Upper lobe of right lung (tissue), 1 donor: Measurements from ENCODE around the gene PDE4B. TPM values are rescaled to one million over a fixed set of nuclear protein-coding genes. Genes with fewer than 3 reads are reported as not detected.
A peak's percentile ranks its signal among the peaks of the same experiment; 100 is the strongest.

Experiments
- ATAC-seq: fragments of 200-7000 bp; cut with Tn5 transposase; one replicate; pipeline ENCODE4 v1.9.1; 2020; ENCODE audit warnings: mild to moderate bottlenecking, moderate library complexity
- DNase-seq: peaks from one replicate; pipeline ENCODE4 v3.0.0-alpha.2; 2020
- H3K27ac ChIP-seq: fragments of 200-600 bp; one replicate; pipeline ENCODE4 v1.8.0; 2022
- H3K27me3 ChIP-seq: fragments of 200-600 bp; one replicate; pipeline ENCODE4 v1.8.0; 2022; ENCODE audit warnings: mild to moderate bottlenecking
- H3K36me3 ChIP-seq: fragments of 200-600 bp; one replicate; pipeline ENCODE4 v1.8.0; 2022
- H3K4me1 ChIP-seq: fragments of 200-600 bp; one replicate; pipeline ENCODE4 v1.8.0; 2022
- H3K4me3 ChIP-seq: fragments of 200-600 bp; one replicate; pipeline ENCODE4 v1.8.0; 2022; ENCODE audit warnings: mild to moderate bottlenecking
- H3K9me3 ChIP-seq: fragments of 200-600 bp; one replicate; pipeline ENCODE4 v1.8.0; 2022
- intact Hi-C: fragments of 100-400 bp; cut with DNase I; formaldehyde crosslinking; loops from one replicate; pipeline ENCODE4 v1.11.0; 2022
- total RNA-seq: library from RNA; stranded (reverse); fragmentation: NEBNext Ultra II Directional; extraction: Animal tissue kit (Norgen Biotek cat#: 25700); gene quantifications from one replicate; pipeline ENCODE4 v1.2.1, GENCODE V29; 2021
- TF ChIP-seq, protein P1 (sequence below): fragments of 200-600 bp; IDR thresholded peaks from one replicate; pipeline ENCODE4 v1.8.0; 2022; ENCODE audit warnings: antibody characterized with exemption
- donor health status: DM: no; HTN: yes; CAD: no; lungs with severe emphysema.

The PDE4B gene
- total RNA-seq, 1 donor from 2014 or later = 14.3 TPM

DNA sequence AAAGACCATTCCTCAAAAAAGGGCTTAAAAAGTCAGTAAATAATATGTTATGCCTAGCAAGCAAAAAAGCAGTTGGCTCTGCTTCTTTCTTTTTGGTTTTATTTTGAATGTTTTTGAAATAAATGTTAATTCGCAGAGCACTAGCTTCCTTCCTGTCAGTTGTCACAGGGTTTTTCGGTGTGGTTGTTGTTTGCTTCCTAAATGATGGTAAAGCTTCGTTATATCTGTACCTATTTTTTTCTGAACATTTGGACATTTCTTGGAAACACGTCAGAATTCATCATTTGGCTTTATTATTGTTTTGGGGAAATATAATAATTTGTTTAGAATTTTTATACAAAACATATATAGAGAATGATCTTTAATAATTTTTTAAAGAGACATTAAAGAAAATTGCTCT is 389.3 kb downstream of the PDE4B start:
- no peaks in the 10 kb centered on the region for H3K4me1 ChIP-seq
- H3K27ac ChIP-seq = no peak overlapping the region
- no peaks in the 10 kb centered on the region for H3K27me3 ChIP-seq
- no peak overlapping the region for H3K4me3 ChIP-seq
- no peaks in the 10 kb centered on the region for H3K36me3 ChIP-seq
- TF ChIP-seq, protein P1, sequence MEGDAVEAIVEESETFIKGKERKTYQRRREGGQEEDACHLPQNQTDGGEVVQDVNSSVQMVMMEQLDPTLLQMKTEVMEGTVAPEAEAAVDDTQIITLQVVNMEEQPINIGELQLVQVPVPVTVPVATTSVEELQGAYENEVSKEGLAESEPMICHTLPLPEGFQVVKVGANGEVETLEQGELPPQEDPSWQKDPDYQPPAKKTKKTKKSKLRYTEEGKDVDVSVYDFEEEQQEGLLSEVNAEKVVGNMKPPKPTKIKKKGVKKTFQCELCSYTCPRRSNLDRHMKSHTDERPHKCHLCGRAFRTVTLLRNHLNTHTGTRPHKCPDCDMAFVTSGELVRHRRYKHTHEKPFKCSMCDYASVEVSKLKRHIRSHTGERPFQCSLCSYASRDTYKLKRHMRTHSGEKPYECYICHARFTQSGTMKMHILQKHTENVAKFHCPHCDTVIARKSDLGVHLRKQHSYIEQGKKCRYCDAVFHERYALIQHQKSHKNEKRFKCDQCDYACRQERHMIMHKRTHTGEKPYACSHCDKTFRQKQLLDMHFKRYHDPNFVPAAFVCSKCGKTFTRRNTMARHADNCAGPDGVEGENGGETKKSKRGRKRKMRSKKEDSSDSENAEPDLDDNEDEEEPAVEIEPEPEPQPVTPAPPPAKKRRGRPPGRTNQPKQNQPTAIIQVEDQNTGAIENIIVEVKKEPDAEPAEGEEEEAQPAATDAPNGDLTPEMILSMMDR = no peak
- no peaks in the 10 kb centered on the region for H3K9me3 ChIP-seq
- intact Hi-C loops = no loop called here
- no peak for DNase-seq
- ATAC-seq = no peak

DNA sequence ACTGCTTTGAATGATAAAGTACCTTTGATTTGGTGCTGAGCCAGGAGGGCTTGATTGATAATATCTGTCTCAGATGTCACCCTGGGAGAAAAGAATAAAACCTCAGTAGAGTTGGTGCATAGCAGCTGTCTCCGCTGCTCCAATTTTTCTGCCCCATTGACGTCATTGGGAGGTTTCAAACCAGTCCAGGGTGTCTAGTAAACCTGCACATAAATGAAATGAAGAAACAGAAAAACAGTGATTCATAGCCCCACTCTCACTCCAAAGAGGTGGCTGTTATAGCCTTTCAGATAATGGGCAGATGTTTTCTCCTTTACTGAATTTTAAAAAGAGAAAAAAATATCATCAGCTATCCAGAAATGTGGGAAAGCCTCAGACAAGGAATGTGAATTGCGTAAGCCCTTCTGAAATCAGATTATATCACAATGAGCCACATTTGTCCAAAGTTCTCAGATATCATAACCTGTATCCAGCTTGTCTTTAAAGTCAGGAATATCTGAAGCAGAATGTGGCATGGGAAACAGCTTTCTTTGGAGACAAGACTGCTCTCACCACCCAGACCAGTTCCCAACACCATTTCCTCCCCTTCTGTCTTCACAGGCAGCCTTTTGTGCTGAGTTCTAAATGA is 390.0 kb downstream of the PDE4B start:
- Histone ChIP-seq H3K27me3 (no peaks in the 10 kb centered on the region), H3K36me3 (no peaks in the 10 kb centered on the region), H3K9me3 (no peaks in the 10 kb centered on the region), H3K27ac (no peak overlapping the region), H3K4me3 (no peak overlapping the region), H3K4me1 (no peaks in the 10 kb centered on the region)
- DNase-seq = no peak
- intact Hi-C loops = no loop called here
- TF ChIP-seq, protein P1 = no peak
- ATAC-seq = no peak

DNA sequence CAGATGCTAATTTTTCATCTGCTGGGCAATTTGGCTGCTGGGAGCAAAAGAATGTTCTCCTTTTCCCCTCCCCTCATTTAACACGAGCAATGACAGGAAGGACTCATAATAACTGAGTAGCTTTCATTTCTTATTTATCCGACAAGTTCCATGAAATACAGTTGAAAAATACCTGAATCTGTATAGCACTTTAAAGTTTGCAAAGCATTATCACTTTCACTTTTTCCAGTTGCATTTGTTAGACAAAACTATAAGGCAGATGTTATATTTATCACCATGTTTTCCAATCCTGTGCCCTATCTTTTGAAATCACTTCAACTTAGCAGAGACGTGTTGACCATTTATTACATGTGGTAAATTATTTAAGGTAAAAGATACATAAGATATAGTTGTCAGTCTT is 390.7 kb downstream of the PDE4B start:
- no peak overlapping the region for H3K4me3 ChIP-seq
- intact Hi-C loops = no loop called here
- H3K36me3 ChIP-seq = no peaks in the 10 kb centered on the region
- no peaks in the 10 kb centered on the region for H3K4me1 ChIP-seq
- H3K27ac ChIP-seq = no peak overlapping the region
- TF ChIP-seq, protein P1 = no peak
- H3K27me3 ChIP-seq = no peaks in the 10 kb centered on the region
- DNase-seq = no peak
- no peaks in the 10 kb centered on the region for H3K9me3 ChIP-seq
- ATAC-seq = no peak

DNA sequence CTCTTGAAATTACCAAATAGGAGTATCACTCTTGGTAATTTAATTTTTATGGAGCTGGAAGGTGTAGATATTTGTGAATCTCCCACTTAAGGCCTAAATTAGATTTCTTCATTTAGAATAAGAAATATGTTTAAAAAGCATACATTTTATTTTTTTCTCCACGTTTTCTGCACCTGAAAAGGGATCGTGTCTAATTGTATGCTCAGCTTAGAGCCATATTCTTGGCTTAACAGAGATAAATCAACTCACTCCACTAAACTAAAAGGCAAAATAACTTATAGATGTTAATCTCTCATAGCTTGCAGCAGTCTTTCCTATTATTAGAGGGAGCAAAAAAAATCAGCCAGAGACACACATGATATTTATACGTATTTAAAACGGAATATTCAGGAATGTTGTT is 404.4 kb downstream of the PDE4B start:
- DNase-seq (no peak), ATAC-seq (no peak)
- Histone ChIP-seq H3K36me3 (no peaks in the 10 kb centered on the region), H3K4me1 (no peaks in the 10 kb centered on the region), H3K27me3 (no peaks in the 10 kb centered on the region), H3K4me3 (no peak overlapping the region), H3K9me3 (no peaks in the 10 kb centered on the region), H3K27ac (no peak overlapping the region)
- intact Hi-C loops = no loop called here
- TF ChIP-seq, protein P1 = no peak

DNA sequence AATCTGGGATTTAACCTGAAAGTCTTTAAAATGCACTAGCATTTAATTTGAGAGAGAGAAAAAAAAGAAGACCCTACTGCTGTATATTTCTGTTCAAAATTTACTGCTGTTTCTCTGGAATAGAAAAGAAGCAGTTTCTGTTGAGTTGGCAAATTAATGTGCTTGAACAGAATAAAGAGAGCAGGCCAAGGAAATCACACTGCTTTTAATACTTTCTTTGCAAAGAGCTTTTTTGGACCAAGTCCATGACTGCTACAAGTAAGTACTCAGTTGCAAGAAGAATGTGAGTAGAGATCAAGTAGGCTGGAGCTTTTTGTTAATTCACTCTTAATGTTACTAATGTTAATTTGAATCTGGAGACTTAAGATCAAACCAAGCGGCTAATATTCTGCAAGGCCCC is 405.1 kb downstream of the PDE4B start:
- Histone ChIP-seq H3K27ac (no peak overlapping the region), H3K27me3 (no peaks in the 10 kb centered on the region), H3K9me3 (no peaks in the 10 kb centered on the region), H3K4me3 (no peak overlapping the region), H3K36me3 (no peaks in the 10 kb centered on the region), H3K4me1 (no peaks in the 10 kb centered on the region)
- intact Hi-C loops = no loop called here
- TF ChIP-seq, protein P1 = no peak
- ATAC-seq = peak; percentile 27
- DNase-seq = no peak
